GM18498 (cell line): ENCODE measurements around the gene CCDC136.

Experiments used
- ATAC-seq: cut with Tn5 transposase; IDR thresholded peaks from one replicate; pipeline ENCODE4 v1.9.1; 2021; ENCODE audit warnings: mild to moderate bottlenecking, moderate library complexity; ENCODE audit not compliant: unreplicated experiment

The CCDC136 gene

GRCh38 chr7:128830231-128831177, 38.7 kb downstream of the CCDC136 start, which contains the start of gene FLNC:
TSS of gene FLNC (plus strand) at chr7:128830406. CDS start at chr7:128830638, 232 bp downstream.
- ATAC-seq: no peak

GRCh38 chr7:128831178-128831993, 39.6 kb downstream of the CCDC136 start:
- no peak for ATAC-seq

- no peak for ATAC-seq
Measured at GRCh38 chr7:128831994-128832879, 40.5 kb downstream of the CCDC136 start.

GRCh38 chr7:128832880-128833147, 41.0 kb downstream of the CCDC136 start:
- no peak for ATAC-seq

GRCh38 chr7:128833148-128833945, 41.6 kb downstream of the CCDC136 start:
- no peak for ATAC-seq

GRCh38 chr7:128833946-128834325, 42.2 kb downstream of the CCDC136 start:
- ATAC-seq: no peak

GRCh38 chr7:128835231-128835751, 43.5 kb downstream of the CCDC136 start:
- ATAC-seq: no peak

GRCh38 chr7:128835790-128836641, 44.2 kb downstream of the CCDC136 start:
- ATAC-seq: no peak

GRCh38 chr7:128836729-128837348, 45.1 kb downstream of the CCDC136 start:
- no peak for ATAC-seq

GRCh38 chr7:128837521-128837921, 45.8 kb downstream of the CCDC136 start:
- no peak for ATAC-seq

- ATAC-seq: no peak
Measured at GRCh38 chr7:128838109-128838779, 46.5 kb downstream of the CCDC136 start.

- ATAC-seq: no peak
Measured at GRCh38 chr7:128838981-128839731, 47.4 kb downstream of the CCDC136 start.

GRCh38 chr7:128839751-128840177, 48.0 kb downstream of the CCDC136 start:
- no peak for ATAC-seq

- ATAC-seq: no peak
Measured at GRCh38 chr7:128840326-128841170, 48.8 kb downstream of the CCDC136 start.

GRCh38 chr7:128841171-128841690, 49.5 kb downstream of the CCDC136 start:
- ATAC-seq: no peak
